ENCODE data around the gene TPD52L1. TPM values are rescaled to one million over a fixed set of nuclear protein-coding genes. Genes with fewer than 3 reads are reported as not detected.

TPD52L1 gene
- total RNA-seq, 4 donors from 2014 or later, result 13.4 to 39.6 (median 21.2) TPM

DNA sequence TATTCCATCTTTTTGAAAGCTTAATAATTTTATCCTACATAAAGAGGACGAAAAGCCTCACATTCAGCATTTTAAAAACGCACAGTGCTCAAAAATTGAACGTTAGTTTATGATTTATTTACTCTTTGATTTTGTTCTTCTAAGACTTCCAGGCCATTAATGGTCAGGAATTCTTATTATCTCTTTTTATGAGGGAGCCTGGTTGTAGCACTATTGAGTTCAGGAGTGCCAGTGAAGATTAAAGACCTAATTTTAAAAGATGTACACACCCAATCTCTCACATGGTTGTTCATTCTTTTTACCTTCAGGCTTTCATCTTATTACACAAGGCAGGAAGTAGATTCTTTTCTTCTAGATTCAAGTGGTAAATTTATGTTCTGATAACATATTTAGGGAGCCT, 79.6 kb downstream of the TPD52L1 start:
- H3K36me3 ChIP-seq, result no peaks in the 10 kb centered on the region
- no peak for DNase-seq
- no peaks in the 10 kb centered on the region for H3K27me3 ChIP-seq
- H3K4me3 ChIP-seq, result no peak overlapping the region
- no peak for TF ChIP-seq POLR2A (IDR thresholded peaks at IDR 0.05)
- TF ChIP-seq, protein P1, sequence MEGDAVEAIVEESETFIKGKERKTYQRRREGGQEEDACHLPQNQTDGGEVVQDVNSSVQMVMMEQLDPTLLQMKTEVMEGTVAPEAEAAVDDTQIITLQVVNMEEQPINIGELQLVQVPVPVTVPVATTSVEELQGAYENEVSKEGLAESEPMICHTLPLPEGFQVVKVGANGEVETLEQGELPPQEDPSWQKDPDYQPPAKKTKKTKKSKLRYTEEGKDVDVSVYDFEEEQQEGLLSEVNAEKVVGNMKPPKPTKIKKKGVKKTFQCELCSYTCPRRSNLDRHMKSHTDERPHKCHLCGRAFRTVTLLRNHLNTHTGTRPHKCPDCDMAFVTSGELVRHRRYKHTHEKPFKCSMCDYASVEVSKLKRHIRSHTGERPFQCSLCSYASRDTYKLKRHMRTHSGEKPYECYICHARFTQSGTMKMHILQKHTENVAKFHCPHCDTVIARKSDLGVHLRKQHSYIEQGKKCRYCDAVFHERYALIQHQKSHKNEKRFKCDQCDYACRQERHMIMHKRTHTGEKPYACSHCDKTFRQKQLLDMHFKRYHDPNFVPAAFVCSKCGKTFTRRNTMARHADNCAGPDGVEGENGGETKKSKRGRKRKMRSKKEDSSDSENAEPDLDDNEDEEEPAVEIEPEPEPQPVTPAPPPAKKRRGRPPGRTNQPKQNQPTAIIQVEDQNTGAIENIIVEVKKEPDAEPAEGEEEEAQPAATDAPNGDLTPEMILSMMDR (IDR thresholded peaks at IDR 0.05), result no peak
- H3K27ac ChIP-seq, result no peak overlapping the region
- no peaks in the 10 kb centered on the region for H3K4me1 ChIP-seq
- H3K9me3 ChIP-seq, result no peaks in the 10 kb centered on the region

DNA sequence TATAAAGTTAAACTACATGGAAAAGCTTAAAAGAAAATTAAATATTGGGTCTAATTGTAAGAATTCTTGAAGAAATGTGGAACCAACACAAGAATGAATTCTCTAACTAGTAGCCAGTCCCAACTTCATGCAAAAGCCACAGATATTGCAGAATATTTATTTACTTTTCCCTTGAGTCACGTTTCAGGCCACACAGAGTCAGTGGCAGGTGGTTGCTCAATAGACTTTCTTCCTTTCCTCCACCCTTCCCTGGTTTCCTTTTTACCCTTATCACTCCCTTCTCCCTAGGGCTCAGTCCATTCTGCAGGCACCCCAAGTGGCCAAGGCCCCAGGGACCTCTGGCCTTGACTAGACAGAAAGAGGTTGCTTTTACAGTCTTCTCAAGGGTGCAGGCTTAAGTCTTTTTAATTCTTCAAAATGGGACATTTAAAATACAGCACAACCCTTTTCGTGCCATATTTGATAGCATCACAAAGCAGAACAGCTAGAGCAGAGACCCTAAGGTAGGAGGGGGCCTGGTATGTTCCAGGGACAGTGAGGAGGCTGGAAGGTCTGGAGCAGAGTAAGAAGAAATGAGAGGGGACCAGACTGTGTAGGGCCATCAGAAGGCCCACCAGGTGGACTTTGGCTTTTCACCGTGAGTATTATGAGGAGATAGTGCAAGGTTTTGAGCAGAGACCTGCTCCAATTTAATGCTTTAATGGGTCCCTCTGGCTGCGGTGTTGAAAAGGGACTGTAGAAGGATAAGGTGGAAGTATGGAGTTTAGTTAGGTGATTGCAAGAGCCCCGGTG, 83.2 kb downstream of the TPD52L1 start:
- Histone ChIP-seq H3K4me3 (no peak overlapping the region), H3K4me1 (no peaks in the 10 kb centered on the region), H3K36me3 (no peaks in the 10 kb centered on the region), H3K9me3 (no peaks in the 10 kb centered on the region), H3K27ac (no peak overlapping the region), H3K27me3 (no peaks in the 10 kb centered on the region)
- DNase-seq, result no peak
- TF ChIP-seq, protein P1 (IDR thresholded peaks at IDR 0.05), result no peak
- no peak for TF ChIP-seq POLR2A (IDR thresholded peaks at IDR 0.05)

DNA sequence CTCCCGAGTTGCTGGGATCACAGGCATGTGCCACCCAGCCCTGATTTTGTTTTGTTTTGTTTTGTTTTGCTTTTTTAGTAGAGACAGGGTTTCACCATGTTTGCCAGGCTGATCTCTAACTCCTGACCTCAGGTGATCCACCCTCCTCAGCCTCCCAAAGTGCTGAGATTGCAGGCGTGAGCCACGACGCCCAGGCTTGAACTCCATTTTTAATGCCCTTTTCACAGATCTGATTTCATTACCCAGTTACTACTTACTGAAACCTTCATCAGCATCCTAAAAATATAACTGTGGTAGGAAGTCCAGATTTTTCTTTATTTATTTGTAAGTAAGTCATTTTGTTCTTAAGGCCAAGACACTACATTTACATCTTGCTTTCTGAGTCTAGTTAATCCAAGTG, 84.2 kb downstream of the TPD52L1 start:
- Histone ChIP-seq H3K4me3 (no peak overlapping the region), H3K9me3 (no peaks in the 10 kb centered on the region), H3K27me3 (no peaks in the 10 kb centered on the region), H3K36me3 (no peaks in the 10 kb centered on the region), H3K4me1 (no peaks in the 10 kb centered on the region), H3K27ac (no peak overlapping the region)
- TF ChIP-seq POLR2A (IDR thresholded peaks at IDR 0.05), result no peak
- TF ChIP-seq, protein P1 (IDR thresholded peaks at IDR 0.05), result no peak
- no peak for DNase-seq

DNA sequence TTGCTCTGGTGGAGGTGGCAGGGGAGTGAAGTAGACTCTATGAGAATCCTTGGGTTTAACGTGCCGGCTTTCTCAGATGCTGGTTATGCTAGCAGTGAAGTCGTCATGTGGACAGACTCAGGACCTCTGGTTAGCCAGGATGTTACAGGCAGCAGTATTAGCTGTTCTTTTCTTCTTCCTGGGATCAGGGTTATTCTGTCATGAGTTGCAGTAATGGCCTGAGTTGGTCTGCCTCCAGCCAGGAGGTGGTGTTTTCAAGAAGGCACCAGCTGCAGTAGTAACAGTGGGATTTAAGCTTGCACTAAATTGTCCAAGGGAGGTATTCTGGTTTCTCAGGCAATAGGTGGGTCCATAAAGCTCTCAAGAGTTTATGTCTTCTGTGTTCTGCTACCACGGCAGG, 91.5 kb downstream of the TPD52L1 start:
- Histone ChIP-seq H3K27me3 (no peaks in the 10 kb centered on the region), H3K36me3 (no peaks in the 10 kb centered on the region), H3K27ac (no peak overlapping the region), H3K4me3 (no peak overlapping the region), H3K4me1 (peaks cover 0 to 6% (median 0%) of the 10 kb centered on the region in 4 donors), H3K9me3 (no peaks in the 10 kb centered on the region)
- DNase-seq, result no peak
- TF ChIP-seq, protein P1 (IDR thresholded peaks at IDR 0.05), result no peak
- no peak for TF ChIP-seq POLR2A (IDR thresholded peaks at IDR 0.05)

DNA sequence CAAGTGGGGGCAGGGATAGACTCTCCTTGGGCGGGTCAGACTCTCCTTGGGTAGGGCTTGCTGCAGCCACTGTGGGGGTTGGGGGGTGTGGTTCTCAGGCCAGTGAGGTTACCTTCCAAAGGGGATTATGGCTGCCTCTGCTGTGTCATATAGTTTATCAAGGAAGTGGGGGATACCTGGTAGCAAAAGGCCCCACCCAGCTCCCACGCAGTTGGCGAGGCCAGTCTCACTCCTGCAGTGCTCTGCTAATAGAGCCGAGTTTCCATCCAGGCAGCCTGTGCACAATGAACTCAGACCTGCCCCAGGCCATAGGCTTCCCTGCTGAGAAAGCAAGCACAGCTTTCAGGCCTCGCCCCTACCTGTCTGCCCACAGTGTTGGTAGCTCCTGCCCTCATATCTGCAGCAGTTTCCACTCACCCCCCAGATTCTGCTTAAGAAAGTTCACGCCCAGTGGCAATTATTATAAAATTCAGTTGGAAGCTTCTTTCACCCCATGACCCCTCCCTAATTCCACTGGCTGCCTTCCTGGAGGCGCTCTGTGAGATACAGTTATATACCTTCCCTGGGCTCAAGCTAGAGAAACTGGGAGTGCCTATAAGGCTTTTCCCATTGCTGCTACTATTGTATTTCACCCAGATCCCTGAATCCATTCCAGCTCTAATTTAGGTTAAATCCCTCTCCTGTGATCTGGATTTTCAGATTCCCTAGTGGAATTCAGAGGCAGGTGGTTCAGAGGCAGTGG, 92.1 kb downstream of the TPD52L1 start:
- no peaks in the 10 kb centered on the region for H3K27me3 ChIP-seq
- TF ChIP-seq POLR2A (IDR thresholded peaks at IDR 0.05), result no peak
- TF ChIP-seq, protein P1 (IDR thresholded peaks at IDR 0.05), result no peak

More for the DNA sequence above, 92.1 kb downstream of the TPD52L1 start:
- no peaks in the 10 kb centered on the region for H3K9me3 ChIP-seq
- no peak overlapping the region for H3K27ac ChIP-seq
- no peak for DNase-seq
- H3K36me3 ChIP-seq, result no peaks in the 10 kb centered on the region
- H3K4me3 ChIP-seq, result no peak overlapping the region
- H3K4me1 ChIP-seq, result peaks cover 0 to 6% (median 0%) of the 10 kb centered on the region in 4 donors
